A673 (cell line): Measurements from ENCODE around the gene ANKRD40CL.

Source experiments
- CTCF ChIP-seq: fragments of 300-800, 200-600 bp; sonication (generic); conservative IDR thresholded peaks from 2 replicates; pipeline ENCODE4 v1.5.1; 2017; ENCODE audit warnings: low read depth, mild to moderate bottlenecking, antibody characterized with exemption, low read length, moderate library complexity, mixed read lengths
- EZH2 ChIP-seq: fragments of 200-600 bp; sonication (generic); IDR thresholded peaks from 2 replicates; pipeline ENCODE4 v1.6.1; 2017; ENCODE audit warnings: borderline replicate concordance, low read depth, mild to moderate bottlenecking, mixed read lengths, antibody characterized with exemption, low read length; ENCODE audit not compliant: poor library complexity, severe bottlenecking

DNA sequence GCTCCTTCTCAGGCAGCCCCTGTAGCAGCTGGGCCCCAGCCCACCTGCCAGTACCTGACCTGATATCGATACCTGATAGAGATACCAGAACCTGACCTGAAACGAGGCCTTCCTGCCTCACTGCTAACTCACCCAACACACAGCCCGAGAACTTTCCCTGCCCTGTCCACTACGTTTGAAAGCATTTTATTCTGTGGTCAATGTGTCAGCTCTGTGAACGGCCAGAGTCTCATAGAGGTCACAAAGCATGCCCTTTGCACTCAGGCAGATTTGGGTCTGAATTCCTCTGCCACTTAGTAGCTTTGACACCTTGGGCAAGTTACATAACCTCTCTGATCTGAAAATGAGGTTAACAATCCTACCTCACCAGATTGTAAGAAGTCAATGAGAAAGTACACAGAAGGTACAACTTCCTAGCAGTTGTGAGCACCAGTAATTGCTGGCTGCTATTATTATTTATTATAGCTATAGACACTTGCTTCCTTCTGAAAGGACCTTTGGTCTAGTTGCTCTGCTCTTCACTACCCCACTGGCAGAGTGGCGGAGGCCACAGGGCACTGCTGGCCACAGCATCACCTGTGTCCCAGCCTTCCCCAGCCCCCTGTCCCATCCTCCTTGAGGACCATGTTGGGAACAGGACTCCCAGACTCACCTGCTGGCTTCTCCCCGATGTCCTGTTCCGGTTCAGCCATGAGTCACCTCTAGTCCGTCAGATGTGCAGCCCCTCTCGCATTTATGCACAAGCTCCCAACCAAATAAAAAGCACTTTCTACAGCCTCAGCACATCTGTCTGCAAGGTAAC is 895 bp downstream of the ANKRD40CL start:
- TF ChIP-seq CTCF (no peak), EZH2 (no peak)
